Body of pancreas (tissue), 4 donors: ENCODE data around the gene TGFBR3. TPM values are rescaled to one million over a fixed set of nuclear protein-coding genes. Genes with fewer than 3 reads are reported as not detected.

Source experiments
- ATAC-seq: fragments of 150-250 bp; one replicate; pipeline ENCODE4 v1.9.1; 2016
- DNase-seq, 4 donors: peaks; one replicate each; pipeline ENCODE4 v3.0.0-alpha.2; 2019
- H3K27ac ChIP-seq, 4 donors: fragments of 200-600 bp; sonication (generic); 1 replicate in 3 of 4; 2 replicates in 1 of 4; pipeline versions ENCODE4 v1.5.1 to v1.6.1; 2016 to 2019; ENCODE audit warnings: mild to moderate bottlenecking in 1 of 4, mixed read lengths in 1 of 4, moderate library complexity in 1 of 4
- H3K27me3 ChIP-seq, 2 donors: fragments of 200-600 bp; sonication (generic); one replicate each; pipeline ENCODE4 v1.6.0; 2016; ENCODE audit warnings: mild to moderate bottlenecking in 1 of 2
- H3K36me3 ChIP-seq, 2 donors: fragments of 200-600 bp; sonication (generic); replicated peaks in 1 of 2; 2 replicates each; pipeline ENCODE4 v1.5.1; 2016; ENCODE audit warnings: low read depth in 2 of 2; ENCODE audit not compliant: insufficient read depth in 1 of 2
- H3K4me1 ChIP-seq: fragments of 200-600 bp; sonication (generic); one replicate; pipeline ENCODE4 v1.6.0; 2016
- H3K4me3 ChIP-seq, 2 donors: fragments of 200-600 bp; sonication (generic); 1 replicate in 1 of 2; 2 replicates in 1 of 2; pipeline ENCODE4 v1.5.1; 2016 to 2019
- H3K9me3 ChIP-seq, 3 donors: fragments of 200-600 bp; sonication (generic); 1 replicate in 2 of 3; 2 replicates in 1 of 3; pipeline ENCODE4 v1.5.1; 2016
- CTCF ChIP-seq, 7 experiments: fragments of 450-650 bp in 4 of 7; fragments of 200-600 bp in 3 of 7; sonication (generic) in 3 of 7; IDR thresholded peaks; one replicate each; pipeline ENCODE4 v1.5.1; 2016 to 2019; ENCODE audit warnings: antibody characterized with exemption in 7 of 7
- POLR2A ChIP-seq, 3 donors: fragments of 450-650 bp; IDR thresholded peaks; one replicate each; pipeline ENCODE4 v1.6.1; 2016; ENCODE audit warnings: antibody characterized with exemption in 3 of 3, mild to moderate bottlenecking in 2 of 3
- WGBS, 2 donors: methylation state at CpG; one replicate each; pipeline ENCODE4 v1.1.5; 2017; 5-methylcytosine and 5-hydroxymethylcytosine counted together
- intact Hi-C: fragments of 100-400 bp; cut with DNase I; formaldehyde crosslinking; loops from one replicate; pipeline ENCODE4 v1.15.1; 2023
- total RNA-seq, 2 donors: library from RNA; depleted of rRNA; stranded (reverse); fragments of >200 nt; gene quantifications; one replicate each; pipeline ENCODE4 v1.1.0, GENCODE V29; 2016

TGFBR3 gene
- total RNA-seq, 2 donors from 2014 or later, result 52.4 to 63.6 TPM

DNA sequence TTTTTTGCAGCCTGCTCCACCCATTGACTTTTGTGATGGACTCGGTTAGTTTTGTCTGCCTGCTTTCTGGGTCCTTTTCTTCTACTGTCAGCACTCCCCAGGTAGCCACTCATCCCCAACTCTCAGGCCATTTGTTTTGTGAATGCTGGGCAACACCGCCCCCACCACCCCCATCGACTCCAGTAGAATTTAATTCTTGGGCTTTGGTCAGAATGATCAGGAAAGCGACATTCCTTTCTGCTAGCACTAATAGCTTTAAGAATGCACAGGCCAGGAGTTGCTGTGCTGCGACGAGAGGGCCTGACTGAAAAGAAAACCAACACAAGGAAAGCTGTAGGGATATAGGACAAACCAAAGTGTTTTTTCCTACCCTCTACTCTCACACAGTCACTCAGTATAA is 240.9 kb downstream of the TGFBR3 start:
- WGBS, 2 donors, result 60 to 70% methylated on average over 6 of the region's 6 CpGs
- DNase-seq, result no peak

DNA sequence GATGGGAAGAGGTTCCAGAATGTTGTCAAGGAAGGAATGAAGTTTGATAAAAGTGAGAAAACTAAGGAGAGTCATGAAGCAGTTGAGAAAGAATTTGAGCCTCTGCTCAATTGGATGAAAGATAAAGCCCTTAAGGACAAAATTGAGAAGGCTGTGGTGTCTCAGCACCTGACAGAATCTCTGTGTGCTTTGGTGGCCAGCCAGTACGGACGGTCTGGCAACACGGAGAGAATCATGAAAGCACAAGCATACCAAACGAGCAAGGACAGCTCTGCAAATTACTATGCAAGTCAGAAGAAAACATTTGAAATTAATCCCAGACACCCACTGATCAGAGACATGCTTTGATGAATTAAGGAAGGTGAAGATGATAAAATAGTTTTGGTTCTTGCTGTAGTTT is 242.5 kb downstream of the TGFBR3 start:
- no peak overlapping the region for H3K27ac ChIP-seq
- ATAC-seq (no peak), DNase-seq (no peak)
- 58 to 70% methylated on average over 4 of the region's 4 CpGs for WGBS, 2 donors
- no peaks in the 10 kb centered on the region for H3K9me3 ChIP-seq
- no peaks in the 10 kb centered on the region for H3K36me3 ChIP-seq
- H3K4me3 ChIP-seq, result no peak overlapping the region
- H3K27me3 ChIP-seq, result no peaks in the 10 kb centered on the region
- H3K4me1 ChIP-seq, result no peaks in the 10 kb centered on the region
- intact Hi-C loops, result no loop called here
- TF ChIP-seq CTCF (IDR thresholded peaks at IDR 0.05), result no peak
- TF ChIP-seq POLR2A (IDR thresholded peaks at IDR 0.05), result no peak

More for the DNA sequence above, 240.9 kb downstream of the TGFBR3 start:
- Histone ChIP-seq H3K4me1 (no peaks in the 10 kb centered on the region), H3K27me3 (no peaks in the 10 kb centered on the region), H3K9me3 (no peaks in the 10 kb centered on the region), H3K36me3 (no peaks in the 10 kb centered on the region), H3K4me3 (no peak overlapping the region), H3K27ac (no peak overlapping the region)
- intact Hi-C loops, result no loop called here
- no peak for ATAC-seq
- TF ChIP-seq CTCF (IDR thresholded peaks at IDR 0.05), result no peak
- no peak for TF ChIP-seq POLR2A (IDR thresholded peaks at IDR 0.05)

- intact Hi-C loops, result no loop called here
- no peak for TF ChIP-seq CTCF (IDR thresholded peaks at IDR 0.05)
- no peak for TF ChIP-seq POLR2A (IDR thresholded peaks at IDR 0.05)
- Histone ChIP-seq H3K36me3 (no peaks in the 10 kb centered on the region), H3K4me3 (no peak overlapping the region), H3K27ac (no peak overlapping the region), H3K9me3 (no peaks in the 10 kb centered on the region), H3K27me3 (no peaks in the 10 kb centered on the region), H3K4me1 (no peaks in the 10 kb centered on the region)
- DNase-seq (no peak), ATAC-seq (no peak)
- 40 to 41% methylated on average over 4 of the region's 4 CpGs for WGBS, 2 donors
Observed at GRCh38 chr1:91640877-91641526, 244.9 kb downstream of the TGFBR3 start.

- WGBS, 2 donors, result 76 to 77% methylated on average over 8 of the region's 8 CpGs
- no peak for ATAC-seq
- intact Hi-C loops, result no loop called here
Observed at GRCh38 chr1:91637539-91637994, 248.4 kb downstream of the TGFBR3 start.

More at GRCh38 chr1:91637539-91637994, 248.4 kb downstream of the TGFBR3 start:
- Histone ChIP-seq H3K9me3 (no peaks in the 10 kb centered on the region), H3K27ac (no peak overlapping the region), H3K36me3 (no peaks in the 10 kb centered on the region), H3K4me3 (no peak overlapping the region), H3K4me1 (no peaks in the 10 kb centered on the region), H3K27me3 (no peaks in the 10 kb centered on the region)
- no peak for TF ChIP-seq CTCF (IDR thresholded peaks at IDR 0.05)
- no peak for TF ChIP-seq POLR2A (IDR thresholded peaks at IDR 0.05)
- DNase-seq, result no peak
